Hematopoietic multipotent progenitor cell (in vitro differentiated cells): ENCODE data around the gene PABPC1L. TPM values are rescaled to one million over a fixed set of nuclear protein-coding genes. Genes with fewer than 3 reads are reported as not detected.

Experiments
- DNase-seq, 3 donors: peaks; one replicate each; pipeline ENCODE4 v3.0.0-alpha.2; 2011 to 2015; ENCODE audit warnings: low read depth in 2 of 3, low spot score in 2 of 3
- total RNA-seq: library from RNA; depleted of rRNA; stranded (reverse); fragments of >200 nt; gene quantifications from one replicate; pipeline ENCODE4 v1.2.3, GENCODE V29; 2012

The PABPC1L gene
- total RNA-seq, 1 donor = 19.7 TPM

GRCh38 chr20:44941120-44941691 lies 31.3 kb downstream of the PABPC1L start:
- DNase-seq = no peak

- DNase-seq = no peak
Observed at GRCh38 chr20:44942264-44942973, 32.6 kb downstream of the PABPC1L start.

- DNase-seq = no peak
Observed at GRCh38 chr20:44943828-44944227, 34.0 kb downstream of the PABPC1L start.

- no peak for DNase-seq
Observed at GRCh38 chr20:44945261-44945660, 35.4 kb downstream of the PABPC1L start.

- DNase-seq = no peak
Observed at GRCh38 chr20:44946271-44946852, 36.5 kb downstream of the PABPC1L start.

GRCh38 chr20:44948107-44948506 lies 38.2 kb downstream of the PABPC1L start:
- no peak for DNase-seq

- no peak for DNase-seq
Observed at GRCh38 chr20:44948513-44948912, 38.7 kb downstream of the PABPC1L start.

GRCh38 chr20:44950368-44950767 lies 40.5 kb downstream of the PABPC1L start:
- DNase-seq = no peak

GRCh38 chr20:44952731-44953130 lies 42.9 kb downstream of the PABPC1L start:
- no peak for DNase-seq

- DNase-seq = no peak
Observed at GRCh38 chr20:44954211-44954610, 44.4 kb downstream of the PABPC1L start.

- no peak for DNase-seq
Observed at GRCh38 chr20:44955270-44955669, 45.4 kb downstream of the PABPC1L start.

- no peak for DNase-seq
Observed at GRCh38 chr20:44956410-44956809, 46.5 kb downstream of the PABPC1L start.

GRCh38 chr20:44958276-44958675 lies 48.4 kb downstream of the PABPC1L start:
- DNase-seq = no peak

- no peak for DNase-seq
Observed at GRCh38 chr20:44959082-44959637, 49.3 kb downstream of the PABPC1L start.

- peak in 2 of 3 donors; percentile 65 to 72 for DNase-seq
Observed at GRCh38 chr20:44959638-44960102, 49.8 kb downstream of the PABPC1L start.

GRCh38 chr20:44960103-44960852 lies 50.4 kb downstream of the PABPC1L start, which contains the start of gene TOMM34:
TSS of gene TOMM34 (minus strand) at chr20:44960397. CDS start at chr20:44960333, 64 bp downstream.
- DNase-seq = peak; percentile 81 to 93 (median 92)

- no peak for DNase-seq
Observed at GRCh38 chr20:44961011-44961869, 51.4 kb downstream of the PABPC1L start.

GRCh38 chr20:44961870-44962267 lies 52.0 kb downstream of the PABPC1L start:
- DNase-seq = no peak

- DNase-seq = no peak
Observed at GRCh38 chr20:44962483-44962882, 52.6 kb downstream of the PABPC1L start.
